ENCODE measurements around the gene BYSL.

BYSL gene

GRCh38 chr6:41976794-41977484 is 55.6 kb downstream of the BYSL start:
- DNase-seq: no peak
